Measurements from ENCODE around the gene IMMP2L. TPM values are rescaled to one million over a fixed set of nuclear protein-coding genes. Genes with fewer than 3 reads are reported as not detected.

The IMMP2L gene
- total RNA-seq, 1 donor from 2014 or later, result 17.8 TPM

DNA sequence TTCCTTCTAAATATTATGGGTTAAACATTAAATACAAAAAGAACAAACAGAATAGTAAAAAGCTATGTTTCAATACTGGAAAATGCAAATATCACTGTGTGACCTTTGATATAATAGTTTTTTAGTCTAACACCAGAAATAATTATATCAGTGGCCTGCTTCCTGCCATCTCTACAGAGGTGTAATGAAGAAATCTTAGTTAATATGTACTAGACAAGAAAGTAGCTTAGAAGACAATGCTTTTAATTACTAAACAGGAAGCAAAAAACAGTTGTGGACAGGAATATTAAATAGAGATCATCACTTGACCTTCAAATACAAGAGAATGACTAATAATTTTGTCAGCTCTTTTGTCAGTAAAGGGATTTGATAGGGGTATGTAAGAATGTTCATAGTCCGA is 518.7 kb downstream of the IMMP2L start:
- Histone ChIP-seq H3K36me3 (no peaks in the 10 kb centered on the region), H3K27me3 (ENCODE audit: low read depth) (no peaks in the 10 kb centered on the region), H3K9me3 (replicated peaks) (no peaks in the 10 kb centered on the region), H3K27ac (replicated peaks) (no peak overlapping the region), H3K4me3 (no peak overlapping the region), H3K4me1 (no peaks in the 10 kb centered on the region)
- intact Hi-C loops (cut with micrococcal nuclease), result no loop called here
- DNase-seq, result no peak
- TF ChIP-seq, protein P1, sequence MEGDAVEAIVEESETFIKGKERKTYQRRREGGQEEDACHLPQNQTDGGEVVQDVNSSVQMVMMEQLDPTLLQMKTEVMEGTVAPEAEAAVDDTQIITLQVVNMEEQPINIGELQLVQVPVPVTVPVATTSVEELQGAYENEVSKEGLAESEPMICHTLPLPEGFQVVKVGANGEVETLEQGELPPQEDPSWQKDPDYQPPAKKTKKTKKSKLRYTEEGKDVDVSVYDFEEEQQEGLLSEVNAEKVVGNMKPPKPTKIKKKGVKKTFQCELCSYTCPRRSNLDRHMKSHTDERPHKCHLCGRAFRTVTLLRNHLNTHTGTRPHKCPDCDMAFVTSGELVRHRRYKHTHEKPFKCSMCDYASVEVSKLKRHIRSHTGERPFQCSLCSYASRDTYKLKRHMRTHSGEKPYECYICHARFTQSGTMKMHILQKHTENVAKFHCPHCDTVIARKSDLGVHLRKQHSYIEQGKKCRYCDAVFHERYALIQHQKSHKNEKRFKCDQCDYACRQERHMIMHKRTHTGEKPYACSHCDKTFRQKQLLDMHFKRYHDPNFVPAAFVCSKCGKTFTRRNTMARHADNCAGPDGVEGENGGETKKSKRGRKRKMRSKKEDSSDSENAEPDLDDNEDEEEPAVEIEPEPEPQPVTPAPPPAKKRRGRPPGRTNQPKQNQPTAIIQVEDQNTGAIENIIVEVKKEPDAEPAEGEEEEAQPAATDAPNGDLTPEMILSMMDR (IDR thresholded peaks at IDR 0.05; ENCODE audit: borderline replicate concordance), result no peak

- H3K9me3 ChIP-seq (replicated peaks), result no peaks in the 10 kb centered on the region
- no peaks in the 10 kb centered on the region for H3K36me3 ChIP-seq
- no peak overlapping the region for H3K27ac ChIP-seq (replicated peaks)
- no peak for DNase-seq
- no peaks in the 10 kb centered on the region for H3K4me1 ChIP-seq
- no peak overlapping the region for H3K4me3 ChIP-seq
- TF ChIP-seq, protein P1 (IDR thresholded peaks at IDR 0.05; ENCODE audit: borderline replicate concordance), result no peak
- H3K27me3 ChIP-seq (ENCODE audit: low read depth), result no peaks in the 10 kb centered on the region
- intact Hi-C loops (cut with micrococcal nuclease), result no loop called here
These were observed 519.5 kb downstream of the IMMP2L start for GRCh38 chr7:111042842-111043241.

GRCh38 chr7:111041577-111041976 is 520.7 kb downstream of the IMMP2L start:
- DNase-seq, result no peak
- intact Hi-C loops (cut with micrococcal nuclease), result no loop called here

DNA sequence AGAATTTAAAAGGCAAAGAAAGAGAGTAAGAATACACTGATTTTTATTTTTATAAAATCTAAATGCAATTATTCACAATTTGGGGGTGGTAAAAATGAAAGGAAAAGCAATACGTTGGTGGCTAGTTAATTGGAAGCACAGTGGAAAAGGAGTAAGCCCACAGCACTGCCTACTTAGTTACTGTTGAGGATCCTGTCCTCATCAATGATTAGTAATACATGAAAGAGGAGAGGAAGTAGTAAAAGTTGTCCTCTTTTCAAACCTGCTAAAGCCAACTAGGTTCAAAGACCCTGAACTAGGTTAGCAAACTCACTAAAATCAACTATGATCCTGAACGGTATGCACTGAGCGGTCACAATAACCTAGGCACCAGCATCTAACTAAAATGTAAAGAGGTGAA is 524.1 kb downstream of the IMMP2L start:
- Histone ChIP-seq H3K4me3 (no peak overlapping the region), H3K4me1 (no peaks in the 10 kb centered on the region), H3K36me3 (no peaks in the 10 kb centered on the region), H3K9me3 (replicated peaks) (no peaks in the 10 kb centered on the region), H3K27ac (replicated peaks) (no peak overlapping the region), H3K27me3 (ENCODE audit: low read depth) (no peaks in the 10 kb centered on the region)
- TF ChIP-seq, protein P1 (IDR thresholded peaks at IDR 0.05; ENCODE audit: borderline replicate concordance), result no peak
- no peak for DNase-seq
- intact Hi-C loops (cut with micrococcal nuclease), result no loop called here

More at GRCh38 chr7:111041577-111041976, 520.7 kb downstream of the IMMP2L start:
- H3K27ac ChIP-seq (replicated peaks), result no peak overlapping the region
- no peak overlapping the region for H3K4me3 ChIP-seq
- H3K9me3 ChIP-seq (replicated peaks), result no peaks in the 10 kb centered on the region
- no peaks in the 10 kb centered on the region for H3K4me1 ChIP-seq
- no peaks in the 10 kb centered on the region for H3K27me3 ChIP-seq (ENCODE audit: low read depth)
- H3K36me3 ChIP-seq, result no peaks in the 10 kb centered on the region
- TF ChIP-seq, protein P1 (IDR thresholded peaks at IDR 0.05; ENCODE audit: borderline replicate concordance), result no peak

DNA sequence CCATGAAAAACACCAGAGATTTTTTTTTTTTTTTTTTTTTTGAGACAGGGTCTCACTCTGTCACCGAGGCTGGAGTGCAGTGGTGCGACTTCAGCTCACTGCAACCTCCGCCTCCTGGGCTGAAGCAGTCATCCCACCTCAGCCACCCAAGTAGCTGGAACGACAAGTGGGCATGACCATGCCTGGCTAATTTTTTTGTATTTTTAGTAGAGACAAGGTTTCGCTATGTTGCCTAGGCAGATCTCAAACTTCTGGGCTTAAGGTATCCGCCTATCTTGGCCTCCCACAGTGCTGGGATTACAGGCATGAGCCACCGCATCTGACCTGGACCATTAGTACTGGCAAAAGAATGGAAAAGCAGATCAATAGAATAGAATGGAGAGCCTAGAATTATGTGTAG is 530.4 kb downstream of the IMMP2L start:
- intact Hi-C loops (cut with micrococcal nuclease), result no loop called here
- H3K9me3 ChIP-seq (replicated peaks), result no peaks in the 10 kb centered on the region
- H3K36me3 ChIP-seq, result no peaks in the 10 kb centered on the region
- peaks cover 18% of the 10 kb centered on the region for H3K4me1 ChIP-seq
- H3K27ac ChIP-seq (replicated peaks), result no peak overlapping the region
- no peaks in the 10 kb centered on the region for H3K27me3 ChIP-seq (ENCODE audit: low read depth)
- H3K4me3 ChIP-seq, result no peak overlapping the region
- TF ChIP-seq, protein P1 (IDR thresholded peaks at IDR 0.05; ENCODE audit: borderline replicate concordance), result no peak
- DNase-seq, result no peak

- no peak overlapping the region for H3K27ac ChIP-seq (replicated peaks)
- H3K27me3 ChIP-seq (ENCODE audit: low read depth), result no peaks in the 10 kb centered on the region
- no peak for DNase-seq
- intact Hi-C loops (cut with micrococcal nuclease), result no loop called here
- no peak overlapping the region for H3K4me3 ChIP-seq
- TF ChIP-seq, protein P1 (IDR thresholded peaks at IDR 0.05; ENCODE audit: borderline replicate concordance), result no peak
- no peaks in the 10 kb centered on the region for H3K9me3 ChIP-seq (replicated peaks)
- no peaks in the 10 kb centered on the region for H3K36me3 ChIP-seq
- H3K4me1 ChIP-seq, result peaks cover 18% of the 10 kb centered on the region
These were observed 532.0 kb downstream of the IMMP2L start for GRCh38 chr7:111030336-111030735.

Data from left ventricle myocardium inferior (tissue), 1 donor.